NCI-H446 (cell line): Measurements from ENCODE around the gene TK1.
"Not testable (repeated sequence)": the region's sequence is repeated elsewhere in the genome, so short reads cannot be mapped to it uniquely, and the experiment has no call there.

Source experiments
- DNase-seq, 2 experiments: peaks; one replicate each; lab custom pipeline; 2025; lab: John Stamatoyannopoulos, UW

Gene TK1

GRCh38 chr17:78176548-78177025 is 10.3 kb downstream of the TK1 start:
- DNase-seq = no peak

- no peak for DNase-seq
Observed at GRCh38 chr17:78175643-78175981, 11.2 kb downstream of the TK1 start.

GRCh38 chr17:78174870-78175642 is 11.8 kb downstream of the TK1 start:
- DNase-seq = peak; percentile 55 to 86

GRCh38 chr17:78174346-78174869 is 12.4 kb downstream of the TK1 start:
- peak in 1 of 2 experiments; percentile 48 for DNase-seq

- DNase-seq = no peak
Observed at GRCh38 chr17:78173097-78173715, 13.6 kb downstream of the TK1 start.

GRCh38 chr17:78172249-78173051 is 14.4 kb downstream of the TK1 start:
- DNase-seq = no peak

- DNase-seq = not testable (repeated sequence)
Observed at GRCh38 chr17:78171591-78172248, 15.1 kb downstream of the TK1 start.

- DNase-seq = no peak
Observed at GRCh38 chr17:78170692-78171590, 15.9 kb downstream of the TK1 start.

- DNase-seq = peak in 1 of 2 experiments; percentile 61
Observed at GRCh38 chr17:78168903-78169793, 17.7 kb downstream of the TK1 start.

GRCh38 chr17:78168242-78168902 is 18.5 kb downstream of the TK1 start, which contains the start of gene SYNGR2:
TSS of gene SYNGR2 (plus strand) at chr17:78168581. CDS start at chr17:78168617, 36 bp downstream.
- peak; percentile 65 to 91 for DNase-seq

GRCh38 chr17:78166416-78166815 is 20.4 kb downstream of the TK1 start:
- DNase-seq = no peak

GRCh38 chr17:78164748-78165607 is 21.9 kb downstream of the TK1 start:
- DNase-seq = no peak

GRCh38 chr17:78163881-78164747 is 22.7 kb downstream of the TK1 start:
- DNase-seq = no peak

- DNase-seq = no peak
Observed at GRCh38 chr17:78159575-78160158, 27.2 kb downstream of the TK1 start.

- no peak for DNase-seq
Observed at GRCh38 chr17:78154903-78155811, 31.7 kb downstream of the TK1 start.
